ENCODE measurements around the gene COX4I2.
A peak's percentile ranks its signal among the peaks of the same experiment; 100 is the strongest.
"Not testable (repeated sequence)": the region's sequence is repeated elsewhere in the genome, so short reads cannot be mapped to it uniquely, and the experiment has no call there.

COX4I2 gene

DNA sequence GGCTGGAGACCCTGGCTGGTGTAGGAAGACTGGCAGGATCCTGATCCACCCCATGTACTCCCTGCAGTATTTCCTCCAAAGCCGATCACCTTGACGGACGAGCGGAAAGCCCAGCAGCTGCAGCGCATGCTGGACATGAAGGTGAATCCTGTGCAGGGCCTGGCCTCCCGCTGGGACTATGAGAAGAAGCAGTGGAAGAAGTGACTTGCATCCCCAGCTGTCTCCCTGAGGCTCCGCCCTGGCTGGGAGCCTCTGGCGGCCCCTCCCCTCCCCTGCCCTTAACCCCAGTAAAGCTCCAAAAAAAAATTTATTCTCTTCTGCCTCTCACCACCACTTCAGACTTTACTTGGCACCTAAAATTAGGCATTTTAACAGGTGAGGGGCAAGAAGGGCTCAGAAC, 7.0 kb downstream of the COX4I2 start:
- no peak overlapping the region for H3K4me3 ChIP-seq (ENCODE audit: low read depth, low read length)
- ChIA-PET CTCF (interaction anchor here (1.2 to 4.2 kb wide), 7 partner anchors 8 to 93 kb away, joined by 4 to 34 read pairs (median 9); partner anchors contain the start of gene BCL2L1), POLR2A (no interaction called here)
- DNase-seq (ENCODE audit: low read depth, low spot score), result no peak
- no peak for TF ChIP-seq CTCF (IDR thresholded peaks at IDR 0.05; ENCODE audit: insufficient read depth, low read length, missing control alignments)

GRCh38 chr20:31648104-31648503, 10.4 kb downstream of the COX4I2 start:
- CTCF ChIA-PET, result interaction anchor here (0.7 to 16.6 kb wide), 5 partner anchors 13 to 86 kb away, joined by 3 to 149 read pairs (median 3); no protein-coding TSS in a partner anchor
- H3K4me3 ChIP-seq (ENCODE audit: low read depth, low read length); POLR2A ChIA-PET; DNase-seq (ENCODE audit: low read depth, low spot score): not testable (repeated sequence)

GRCh38 chr20:31652917-31653396, 15.2 kb downstream of the COX4I2 start:
- no peak overlapping the region for H3K4me3 ChIP-seq (ENCODE audit: low read depth, low read length)
- ChIA-PET POLR2A (no interaction called here), CTCF (interaction anchor here (0.8 to 16.6 kb wide), 8 partner anchors 8 to 84 kb away, joined by 3 to 149 read pairs (median 8); partner anchors contain the start of gene BCL2L1)
- no peak for DNase-seq (ENCODE audit: low read depth, low spot score)
- TF ChIP-seq CTCF (IDR thresholded peaks at IDR 0.05; ENCODE audit: insufficient read depth, low read length, missing control alignments), result no peak

- no peak overlapping the region for H3K4me3 ChIP-seq (ENCODE audit: low read depth, low read length)
- POLR2A ChIA-PET, result no interaction called here
- no peak for TF ChIP-seq CTCF (IDR thresholded peaks at IDR 0.05; ENCODE audit: insufficient read depth, low read length, missing control alignments)
- DNase-seq (ENCODE audit: low read depth, low spot score), result no peak
- CTCF ChIA-PET, result interaction anchor here (0.8 to 16.6 kb wide), 9 partner anchors 7 to 85 kb away, joined by 3 to 149 read pairs (median 9); partner anchors contain the start of gene BCL2L1
These were observed 15.8 kb downstream of the COX4I2 start for GRCh38 chr20:31653561-31653960.

DNA sequence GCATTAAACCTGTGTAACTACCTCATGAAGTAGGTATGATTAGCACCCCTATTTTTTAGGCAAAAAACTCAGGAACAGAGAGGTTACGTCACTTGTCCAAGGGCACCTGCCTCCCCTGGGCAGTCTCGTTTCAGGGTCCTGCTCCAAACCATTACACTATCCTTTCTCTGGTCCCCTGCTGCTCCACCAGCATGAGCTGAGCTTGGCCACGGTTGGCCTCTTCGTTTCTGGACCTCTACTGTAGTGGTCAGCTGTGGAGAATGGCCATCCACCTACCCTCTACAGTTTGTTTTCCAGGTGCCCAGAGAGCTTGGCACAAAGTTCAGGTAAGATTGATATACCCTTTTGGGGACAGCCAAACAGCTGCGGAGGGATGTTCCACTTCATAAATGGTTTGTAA, 16.8 kb downstream of the COX4I2 start:
- CTCF ChIA-PET, result interaction anchor here (1.7 to 16.6 kb wide), 2 partner anchors 22 to 69 kb away, joined by 14 to 149 read pairs; no protein-coding TSS in a partner anchor
- H3K4me3 ChIP-seq (ENCODE audit: low read depth, low read length), result no peak overlapping the region
- TF ChIP-seq CTCF (IDR thresholded peaks at IDR 0.05; ENCODE audit: insufficient read depth, low read length, missing control alignments), result no peak
- DNase-seq (ENCODE audit: low read depth, low spot score), result no peak
- POLR2A ChIA-PET, result no interaction called here

DNA sequence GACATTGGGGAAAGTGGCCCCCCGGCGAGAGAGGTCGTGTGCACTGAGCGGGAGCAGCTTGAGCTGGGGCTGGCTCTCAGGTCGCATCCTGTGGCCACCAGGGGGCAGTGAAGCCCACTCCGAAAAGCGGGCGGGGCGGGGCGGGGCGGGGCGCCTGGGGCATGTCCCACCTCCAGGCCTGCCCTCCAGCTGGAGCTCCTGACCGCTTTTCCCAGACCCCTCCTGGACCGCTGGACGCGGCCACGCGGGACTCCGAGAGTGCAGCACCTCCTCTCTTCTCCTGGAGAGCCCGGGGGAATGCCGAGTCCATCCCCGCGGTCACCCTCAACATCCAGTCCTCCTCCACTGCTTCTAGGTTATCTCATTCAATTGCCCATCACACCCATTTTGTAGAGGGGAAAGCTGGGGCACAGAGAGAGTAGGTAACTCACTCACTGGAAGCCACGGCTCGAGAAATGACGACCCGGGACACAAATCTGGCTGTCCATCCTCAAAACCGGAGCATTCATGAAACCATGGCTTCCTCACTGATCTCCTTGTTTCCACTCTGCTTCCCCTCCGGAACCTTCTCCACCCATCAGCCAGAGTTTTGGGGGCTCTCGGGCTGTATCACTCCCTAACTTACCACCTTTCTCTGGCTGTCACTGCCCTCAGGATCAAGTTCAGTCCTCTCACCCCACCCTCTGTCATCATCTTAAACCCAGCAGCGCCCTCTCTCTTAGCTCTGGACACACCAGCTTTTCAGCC, 24.1 kb downstream of the COX4I2 start:
- ChIA-PET CTCF (interaction anchor here (0.9 to 16.6 kb wide), 36 partner anchors 9 to 174 kb away, joined by 3 to 534 read pairs (median 10); partner anchors contain the start of genes BCL2L1 and TPX2), POLR2A (interaction anchor here (0.5 to 3.9 kb wide), 8 partner anchors 13 to 60 kb away, joined by 3 to 42 read pairs (median 3); partner anchors contain the start of gene BCL2L1)
- TF ChIP-seq CTCF (IDR thresholded peaks at IDR 0.05; ENCODE audit: insufficient read depth, low read length, missing control alignments), result peak; percentile 77
- DNase-seq (ENCODE audit: low read depth, low spot score), result no peak
- H3K4me3 ChIP-seq (ENCODE audit: low read depth, low read length), result peak overlapping the region; percentile 48

Measured in AG04449 (cell line).